ENCODE data around the gene VOPP1. TPM values are rescaled to one million over a fixed set of nuclear protein-coding genes. Genes with fewer than 3 reads are reported as not detected.

Gene VOPP1
- total and polyA plus RNA-seq, 2 of the 13 experiments (the other 11 are each of a cell fraction or from before 2014, with no cell fraction given), result 21.8 to 55.3 TPM

DNA sequence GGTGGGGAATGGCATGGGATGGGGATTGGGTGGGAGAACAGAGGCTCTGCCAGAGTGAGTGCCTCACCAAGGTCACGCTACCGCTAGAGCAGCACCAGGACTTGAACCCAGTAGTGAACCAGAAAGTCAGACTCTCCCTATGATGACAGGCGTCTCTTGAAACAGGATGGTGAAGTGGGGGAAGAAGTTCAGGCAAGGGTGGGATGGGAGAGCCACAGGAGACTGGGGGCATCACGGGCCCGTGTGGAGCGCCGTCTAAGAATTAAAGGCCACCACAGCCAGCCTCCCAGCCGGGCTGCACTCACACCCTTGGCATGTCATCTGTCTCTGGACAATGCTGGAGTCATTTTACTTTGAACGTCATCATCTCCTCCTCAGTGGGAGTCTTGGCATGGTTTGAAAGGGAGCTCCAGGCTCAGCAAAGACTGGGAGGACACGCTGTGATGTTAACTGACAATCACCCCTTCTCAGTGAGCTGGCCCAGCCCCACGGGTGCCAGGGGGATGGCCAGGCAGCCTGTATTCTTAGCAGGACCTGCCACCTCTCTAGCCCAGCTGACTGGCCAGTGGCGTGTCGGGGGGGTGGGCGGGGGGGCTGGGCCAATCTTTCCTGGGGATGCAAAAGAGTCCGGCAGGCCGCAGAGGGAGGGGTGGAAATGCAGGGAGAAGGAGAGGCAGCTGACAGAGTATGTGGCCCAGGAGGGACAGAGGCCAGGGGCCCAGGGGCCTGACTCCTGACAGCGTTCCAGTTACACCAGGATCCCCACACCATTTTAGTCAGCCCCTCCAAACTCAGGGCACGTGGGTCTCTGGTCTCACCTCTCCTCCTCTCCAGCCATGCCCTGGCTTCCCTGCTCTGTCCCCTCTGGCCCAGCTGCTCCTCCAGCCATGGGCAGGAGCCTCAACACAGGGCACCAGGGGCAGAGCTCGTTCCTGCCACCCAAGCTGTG is 96.2 kb downstream of the VOPP1 start:
- peaks cover 5 to 20% of the 10 kb centered on the region in 2 experiments; a peak in 3 of 5 replicates for H3K36me3 ChIP-seq (replicated peaks in 1 of 2; ENCODE audit: control insufficient read depth in 1 of 2, insufficient read depth in 2 of 2, low read length in 2 of 2)
- H3K27me3 ChIP-seq (ENCODE audit: control insufficient read depth in 1 of 2, insufficient read depth in 2 of 2, low read length in 2 of 2), result no peaks in the 10 kb centered on the region
- no peaks in the 10 kb centered on the region for H3K9me3 ChIP-seq (ENCODE audit: low read length)
- H3K79me2 ChIP-seq (ENCODE audit: insufficient read depth, low read length), result no peaks in the 10 kb centered on the region
- no peak overlapping the region for H3K4me2 ChIP-seq (ENCODE audit: low read depth, low read length)
- in situ Hi-C loops (cut with HindIII; ENCODE audit: extremely low pct_ligation_motif_present, low pct_unique_long_range_greater_than_20kb) (no loop called here), intact Hi-C loops (cut with micrococcal nuclease; ENCODE audit: unreplicated experiment) (no loop called here)
- FAIRE-seq, result no peak
- H2AFZ ChIP-seq (ENCODE audit: low read length), result no peak overlapping the region
- DNase-seq (ENCODE audit: low spot score), result no peak
- POLR2A ChIA-PET, result no interaction called here
- H3K9ac ChIP-seq (ENCODE audit: insufficient read depth, low read depth, low read length), result no peak overlapping the region
- 96% methylated on average over 18 of the region's 19 CpGs for WGBS (ENCODE audit: low lambda C conversion rate)
- BruUV-seq (replicated peaks), result no TSS peak
- no peaks in the 10 kb centered on the region for H4K20me1 ChIP-seq (ENCODE audit: insufficient read depth, low read length)
- no peak for TF ChIP-seq ZBTB7A (CRISPR knock-in tag; IDR thresholded peaks at IDR 0.05)
- TF ChIP-seq, protein P1, sequence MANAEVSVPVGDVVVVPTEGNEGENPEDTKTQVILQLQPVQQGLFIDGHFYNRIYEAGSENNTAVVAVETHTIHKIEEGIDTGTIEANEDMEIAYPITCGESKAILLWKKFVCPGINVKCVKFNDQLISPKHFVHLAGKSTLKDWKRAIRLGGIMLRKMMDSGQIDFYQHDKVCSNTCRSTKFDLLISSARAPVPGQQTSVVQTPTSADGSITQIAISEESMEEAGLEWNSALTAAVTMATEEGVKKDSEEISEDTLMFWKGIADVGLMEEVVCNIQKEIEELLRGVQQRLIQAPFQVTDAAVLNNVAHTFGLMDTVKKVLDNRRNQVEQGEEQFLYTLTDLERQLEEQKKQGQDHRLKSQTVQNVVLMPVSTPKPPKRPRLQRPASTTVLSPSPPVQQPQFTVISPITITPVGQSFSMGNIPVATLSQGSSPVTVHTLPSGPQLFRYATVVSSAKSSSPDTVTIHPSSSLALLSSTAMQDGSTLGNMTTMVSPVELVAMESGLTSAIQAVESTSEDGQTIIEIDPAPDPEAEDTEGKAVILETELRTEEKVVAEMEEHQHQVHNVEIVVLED (CRISPR knock-in tag; IDR thresholded peaks at IDR 0.05; ENCODE audit: borderline replicate concordance), result no peak
- no peak for TF ChIP-seq MIER2 (CRISPR knock-in tag; IDR thresholded peaks at IDR 0.05)
- no peak for TF ChIP-seq ZMYM2 (CRISPR knock-in tag; IDR thresholded peaks at IDR 0.05)
- no peak for TF ChIP-seq RNF2 (conservative IDR thresholded peaks at IDR 0.05; ENCODE audit: low read depth)
- TF ChIP-seq SPEN (CRISPR knock-in tag; IDR thresholded peaks at IDR 0.05; ENCODE audit: low read depth), result no peak
- TF ChIP-seq NFE2L2 (IDR thresholded peaks at IDR 0.05; ENCODE audit: low read length), result no peak
- TF ChIP-seq, protein P2, sequence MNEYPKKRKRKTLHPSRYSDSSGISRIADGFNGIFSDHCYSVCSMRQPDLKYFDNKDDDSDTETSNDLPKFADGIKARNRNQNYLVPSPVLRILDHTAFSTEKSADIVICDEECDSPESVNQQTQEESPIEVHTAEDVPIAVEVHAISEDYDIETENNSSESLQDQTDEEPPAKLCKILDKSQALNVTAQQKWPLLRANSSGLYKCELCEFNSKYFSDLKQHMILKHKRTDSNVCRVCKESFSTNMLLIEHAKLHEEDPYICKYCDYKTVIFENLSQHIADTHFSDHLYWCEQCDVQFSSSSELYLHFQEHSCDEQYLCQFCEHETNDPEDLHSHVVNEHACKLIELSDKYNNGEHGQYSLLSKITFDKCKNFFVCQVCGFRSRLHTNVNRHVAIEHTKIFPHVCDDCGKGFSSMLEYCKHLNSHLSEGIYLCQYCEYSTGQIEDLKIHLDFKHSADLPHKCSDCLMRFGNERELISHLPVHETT (CRISPR knock-in tag; conservative IDR thresholded peaks at IDR 0.05), result no peak
- TF ChIP-seq AGO1 (IDR thresholded peaks at IDR 0.05; ENCODE audit: low read depth, low read length, poor library complexity, severe bottlenecking), result no peak
- TF ChIP-seq GLI4 (CRISPR knock-in tag; IDR thresholded peaks at IDR 0.05; ENCODE audit: borderline replicate concordance), result no peak
- H3K4me3 ChIP-seq (replicated peaks in 1 of 3; ENCODE audit: insufficient read depth in 1 of 3, low read depth in 2 of 3, low read length in 3 of 3), result no peak overlapping the region
- CTCF ChIA-PET (ENCODE audit: low intra/inter-chr PET ratio, low total read pairs), result no interaction called here
- H3K27ac ChIP-seq (ENCODE audit: extremely low read length, insufficient read depth, low read length), result no peak overlapping the region
- H3K4me1 ChIP-seq (ENCODE audit: insufficient read depth, low read length), result no peaks in the 10 kb centered on the region
- ATAC-seq, result no peak

Measured in HepG2 (cell line).